WTC11 (cell line): ENCODE measurements around the gene PPP2R1A.

Experiments
- CTCF ChIP-seq: fragments of 200-600 bp; IDR thresholded peaks from 2 replicates; pipeline ENCODE4 v1.8.0; 2022; ENCODE audit warnings: antibody characterized with exemption
- FOXK1 ChIP-seq: sonication (generic); formaldehyde crosslinking; IDR thresholded peaks from 2 replicates; pipeline ENCODE4 v1.8.0; 2022; ENCODE audit warnings: mild to moderate bottlenecking, moderate library complexity, missing genetic modification reagents
- ZNF263 ChIP-seq: sonication (generic); formaldehyde crosslinking; IDR thresholded peaks from 2 replicates; pipeline ENCODE4 v1.8.1; 2022; ENCODE audit warnings: low read depth, mild to moderate bottlenecking, moderate library complexity, missing genetic modification reagents
- TF ChIP-seq, protein P1 (sequence below): sonication (generic); formaldehyde crosslinking; IDR thresholded peaks from 2 replicates; pipeline ENCODE4 v1.8.1; 2022; ENCODE audit warnings: mild to moderate bottlenecking, missing genetic modification reagents, moderate library complexity, borderline replicate concordance

GRCh38 chr19:52221031-52221430 lies 31.2 kb downstream of the PPP2R1A start:
- TF ChIP-seq CTCF (no peak), ZNF263 (CRISPR knock-in tag) (no peak), FOXK1 (CRISPR knock-in tag) (no peak)
- TF ChIP-seq, protein P1, sequence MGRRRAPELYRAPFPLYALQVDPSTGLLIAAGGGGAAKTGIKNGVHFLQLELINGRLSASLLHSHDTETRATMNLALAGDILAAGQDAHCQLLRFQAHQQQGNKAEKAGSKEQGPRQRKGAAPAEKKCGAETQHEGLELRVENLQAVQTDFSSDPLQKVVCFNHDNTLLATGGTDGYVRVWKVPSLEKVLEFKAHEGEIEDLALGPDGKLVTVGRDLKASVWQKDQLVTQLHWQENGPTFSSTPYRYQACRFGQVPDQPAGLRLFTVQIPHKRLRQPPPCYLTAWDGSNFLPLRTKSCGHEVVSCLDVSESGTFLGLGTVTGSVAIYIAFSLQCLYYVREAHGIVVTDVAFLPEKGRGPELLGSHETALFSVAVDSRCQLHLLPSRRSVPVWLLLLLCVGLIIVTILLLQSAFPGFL = no peak
